H1 (cell line): ENCODE measurements around the gene ZRANB3. TPM values are rescaled to one million over a fixed set of nuclear protein-coding genes. Genes with fewer than 3 reads are reported as not detected.
"Not testable (repeated sequence)": the region's sequence is repeated elsewhere in the genome, so short reads cannot be mapped to it uniquely, and the experiment has no call there.

ENCODE experiments used
- CTCF ChIA-PET: fragments of 300-600 bp; sonication (Branson Sonifier 250); formaldehyde crosslinking; loops from one replicate; lab custom pipeline; 2021; ENCODE audit not compliant: partially characterized antibody; lab: Charles Lee
- POLR2A ChIA-PET: fragments of 300-600 bp; sonication (Branson Sonifier 250); formaldehyde crosslinking; loops from one replicate; lab custom pipeline; 2021; ENCODE audit warnings: inconsistent platforms; ENCODE audit not compliant: partially characterized antibody; lab: Charles Lee
- DNase-seq, 2 experiments: peaks; one replicate each; pipeline versions ENCODE4 v3.0.0 to v3.0.0-alpha.2; 2010 to 2022; ENCODE audit warnings: low spot score in 2 of 2, low read depth in 1 of 2, mixed read lengths in 1 of 2
- FAIRE-seq: peaks from 2 replicates; lab custom pipeline; 2011; peaks lifted over from hg19 to GRCh38; lab: Jason Lieb, UNC
- H2AFZ ChIP-seq: 2 replicates; pipeline ENCODE4 v1.8.1; 2012; ENCODE audit warnings: low read length, inconsistent platforms
- H2AK5ac ChIP-seq: 2 replicates; pipeline ENCODE4 v1.6.1; 2013; ENCODE audit warnings: low read depth, low read length
- H2BK120ac ChIP-seq: replicated peaks from 2 replicates; pipeline ENCODE3; 2013; ENCODE audit warnings: low read depth, low read length, inconsistent platforms
- H2BK12ac ChIP-seq: 2 replicates; pipeline ENCODE4 v1.6.1; 2013; ENCODE audit warnings: low read depth, low read length
- H2BK15ac ChIP-seq: 2 replicates; pipeline ENCODE4 v1.6.1; 2013; ENCODE audit warnings: low read length
- H2BK20ac ChIP-seq: 2 replicates; pipeline ENCODE4 v1.6.1; 2013; ENCODE audit warnings: low read length
- H2BK5ac ChIP-seq: 2 replicates; pipeline ENCODE4 v1.6.1; 2013; ENCODE audit warnings: low read depth, low read length
- H3K14ac ChIP-seq: 2 replicates; pipeline ENCODE4 v1.6.1; 2013; ENCODE audit warnings: inconsistent platforms; ENCODE audit not compliant: insufficient read length
- H3K18ac ChIP-seq: 2 replicates; pipeline ENCODE4 v1.6.1; 2013; ENCODE audit warnings: low read length; ENCODE audit errors: extremely low read depth
- H3K23ac ChIP-seq: 2 replicates; pipeline ENCODE4 v1.6.1; 2013; ENCODE audit warnings: inconsistent platforms; ENCODE audit not compliant: insufficient read length
- H3K23me2 ChIP-seq: 2 replicates; pipeline ENCODE4 v1.6.1; 2013; ENCODE audit warnings: low read depth, low read length
- H3K27ac ChIP-seq: 2 replicates; pipeline ENCODE4 v1.6.1; 2011; ENCODE audit warnings: low read depth, low read length, inconsistent platforms
- H3K27me3 ChIP-seq, 4 experiments: replicated peaks in 1 of 4; 1 replicate in 1 of 4; 2 replicates in 3 of 4; pipeline versions ENCODE4 v1.6.1 to v1.8.1; 2011 to 2013; ENCODE audit warnings: low read length in 3 of 4, mild to moderate bottlenecking in 3 of 4, inconsistent platforms in 2 of 4, mixed read lengths in 2 of 4, moderate library complexity in 1 of 4; ENCODE audit not compliant: control insufficient read depth in 3 of 4, insufficient read depth in 3 of 4; ENCODE audit errors: extremely low read depth in 1 of 4
- H3K36me3 ChIP-seq, 4 experiments: 2 replicates each; pipeline versions ENCODE4 v1.6.1 to v1.8.1; 2011 to 2013; ENCODE audit warnings: mild to moderate bottlenecking in 4 of 4, low read length in 3 of 4, moderate library complexity in 2 of 4, control low read depth in 1 of 4, inconsistent platforms in 1 of 4; ENCODE audit not compliant: insufficient read depth in 4 of 4, control insufficient read depth in 2 of 4
- H3K4ac ChIP-seq: replicated peaks from 2 replicates; pipeline ENCODE3; 2013; ENCODE audit warnings: low read length, low read depth, mixed read lengths, inconsistent platforms; ENCODE audit not compliant: insufficient read length
- H3K4me1 ChIP-seq, 4 experiments: replicated peaks in 1 of 4; 1 replicate in 1 of 4; 2 replicates in 3 of 4; pipeline versions ENCODE4 v1.6.1 to v1.8.1; 2011 to 2013; ENCODE audit warnings: low read length in 3 of 4, inconsistent platforms in 2 of 4, mixed read lengths in 1 of 4; ENCODE audit not compliant: insufficient read depth in 4 of 4, control insufficient read depth in 3 of 4
- H3K4me2 ChIP-seq, 2 experiments: 2 replicates each; pipeline versions ENCODE4 v1.6.1 to v1.8.1; 2011 to 2013; ENCODE audit warnings: low read depth in 2 of 2, low read length in 2 of 2, control low read depth in 1 of 2, inconsistent platforms in 1 of 2, mild to moderate bottlenecking in 1 of 2; ENCODE audit not compliant: insufficient read depth in 1 of 2
- H3K4me3 ChIP-seq, 4 experiments: fragments of 200-600, 300-600 bp in 1 of 4; sonication (generic), shearing (Covaris generic), sonication (Bioruptor Twin) in 1 of 4; 2 replicates each; pipeline versions ENCODE4 v1.5.1 to v1.8.1; 2011 to 2016; ENCODE audit warnings: low read length in 4 of 4, low read depth in 3 of 4, control low read depth in 2 of 4, inconsistent platforms in 2 of 4, mild to moderate bottlenecking in 2 of 4, mixed read lengths in 1 of 4, moderate library complexity in 1 of 4; ENCODE audit not compliant: insufficient read depth in 2 of 4; ENCODE audit errors: extremely low read depth in 1 of 4
- H3K56ac ChIP-seq: replicated peaks from 2 replicates; pipeline ENCODE3; 2013; ENCODE audit warnings: low read depth, mild to moderate bottlenecking, mixed read lengths, low read length, inconsistent platforms; ENCODE audit not compliant: insufficient read length
- H3K79me1 ChIP-seq: 2 replicates; pipeline ENCODE4 v1.6.1; 2013; ENCODE audit warnings: low read depth, low read length, control low read depth
- H3K79me2 ChIP-seq, 2 experiments: 2 replicates each; pipeline versions ENCODE4 v1.6.1 to v1.8.1; 2012 to 2013; ENCODE audit warnings: low read length in 2 of 2, mild to moderate bottlenecking in 2 of 2, inconsistent platforms in 1 of 2; ENCODE audit not compliant: insufficient read depth in 2 of 2, control insufficient read depth in 1 of 2
- H3K9ac ChIP-seq, 4 experiments: replicated peaks in 1 of 4; 1 replicate in 1 of 4; 2 replicates in 3 of 4; pipeline versions ENCODE4 v1.6.1 to v1.8.1; 2011 to 2013; ENCODE audit warnings: low read depth in 3 of 4, low read length in 3 of 4, control low read depth in 2 of 4, mild to moderate bottlenecking in 2 of 4, moderate library complexity in 2 of 4, inconsistent platforms in 1 of 4; ENCODE audit errors: extremely low read depth in 1 of 4
- H3K9me3 ChIP-seq, 2 experiments: 2 replicates each; pipeline versions ENCODE4 v1.6.1 to v1.8.1; 2012 to 2013; ENCODE audit warnings: mild to moderate bottlenecking in 2 of 2, moderate library complexity in 2 of 2, control low read depth in 1 of 2, inconsistent platforms in 1 of 2, low read depth in 1 of 2, low read length in 1 of 2, mixed read lengths in 1 of 2; ENCODE audit not compliant: insufficient read depth in 2 of 2
- H4K20me1 ChIP-seq, 2 experiments: replicated peaks in 1 of 2; 2 replicates each; pipeline versions ENCODE3 to v1.8.1; 2011 to 2013; ENCODE audit warnings: inconsistent platforms in 2 of 2, low read length in 2 of 2, mild to moderate bottlenecking in 1 of 2; ENCODE audit not compliant: insufficient read depth in 2 of 2, control insufficient read depth in 1 of 2
- H4K5ac ChIP-seq: 2 replicates; pipeline ENCODE4 v1.6.1; 2013; ENCODE audit warnings: low read length, low read depth, mixed read lengths, inconsistent platforms; ENCODE audit not compliant: insufficient read length
- H4K8ac ChIP-seq: 2 replicates; pipeline ENCODE4 v1.8.0; 2013; ENCODE audit warnings: mild to moderate bottlenecking, moderate library complexity, low read length, inconsistent platforms; ENCODE audit not compliant: insufficient read depth; ENCODE audit errors: extremely low read depth
- H4K91ac ChIP-seq: replicated peaks from 2 replicates; pipeline ENCODE3; 2013; ENCODE audit warnings: low read length, mixed read lengths, inconsistent platforms; ENCODE audit not compliant: insufficient read length
- BCL11A ChIP-seq, 2 experiments: IDR thresholded peaks; one replicate each; pipeline ENCODE4 v1.6.1; 2011; ENCODE audit warnings: low read depth in 2 of 2, low read length in 2 of 2, mild to moderate bottlenecking in 2 of 2
- BRCA1 ChIP-seq: IDR thresholded peaks from 2 replicates; pipeline ENCODE4 v1.6.1; 2012; ENCODE audit warnings: low read depth, low read length, improper control_type of control experiment
- CEBPB ChIP-seq: IDR thresholded peaks from 2 replicates; pipeline ENCODE4 v1.6.1; 2012; ENCODE audit warnings: low read depth, low read length
- JUN ChIP-seq: IDR thresholded peaks from 2 replicates; pipeline ENCODE4 v1.6.1; 2011; ENCODE audit warnings: low read depth, mild to moderate bottlenecking, improper control_type of control experiment, low read length
- NRF1 ChIP-seq: IDR thresholded peaks from 2 replicates; pipeline ENCODE4 v1.6.1; 2011; ENCODE audit warnings: mild to moderate bottlenecking, low read depth, low read length, improper control_type of control experiment
- SP2 ChIP-seq: IDR thresholded peaks from 2 replicates; pipeline ENCODE4 v1.6.1; 2012; ENCODE audit warnings: mild to moderate bottlenecking, low read length, inconsistent platforms
- WGBS, 2 experiments: shearing (Covaris generic) in 1 of 2; methylation state at CpG; one replicate each; pipeline versions ENCODE4 v1.1.6 to v1.1.7; 2013 to 2015; ENCODE audit warnings: low lambda C conversion rate in 2 of 2, mixed read lengths in 2 of 2, inconsistent platforms in 1 of 2, low coverage in 1 of 2, missing lambda C conversion rate in 1 of 2; ENCODE audit not compliant: insufficient replicate concordance in 2 of 2, insufficient coverage in 1 of 2, insufficient read length in 1 of 2; ENCODE audit errors: extremely low coverage in 1 of 2, missing lambda C conversion rate in 1 of 2; 5-methylcytosine and 5-hydroxymethylcytosine counted together
- polyA plus RNA-seq, 7 experiments: library from polyadenylated mRNA; depleted of rRNA in 3 of 7; stranded (reverse) in 5 of 7; unstranded in 2 of 7; fragments of >200 nt in 5 of 7; fragments of 200-250 nt in 2 of 7; gene quantifications; 1 replicate in 5 of 7; 2 replicates in 1 of 7; 4 replicates in 1 of 7; pipeline versions ENCODE4 v1.2.1 to v1.2.3, GENCODE V29; 2011 to 2013; ENCODE audit warnings: missing spikeins in 2 of 7, mixed read lengths in 2 of 7
- total RNA-seq: library from RNA; stranded (reverse); fragmentation: NEBNext Ultra II Directional; extraction: Animal tissue kit (Norgen Biotek cat#: 25700); gene quantifications from 2 replicates; pipeline ENCODE4 v1.2.1, GENCODE V29; 2021

The ZRANB3 gene
- total and polyA plus RNA-seq, 2 of the 8 experiments (the other 6 are each of a cell fraction or from before 2014, with no cell fraction given) = 4.5 to 19.3 TPM

DNA sequence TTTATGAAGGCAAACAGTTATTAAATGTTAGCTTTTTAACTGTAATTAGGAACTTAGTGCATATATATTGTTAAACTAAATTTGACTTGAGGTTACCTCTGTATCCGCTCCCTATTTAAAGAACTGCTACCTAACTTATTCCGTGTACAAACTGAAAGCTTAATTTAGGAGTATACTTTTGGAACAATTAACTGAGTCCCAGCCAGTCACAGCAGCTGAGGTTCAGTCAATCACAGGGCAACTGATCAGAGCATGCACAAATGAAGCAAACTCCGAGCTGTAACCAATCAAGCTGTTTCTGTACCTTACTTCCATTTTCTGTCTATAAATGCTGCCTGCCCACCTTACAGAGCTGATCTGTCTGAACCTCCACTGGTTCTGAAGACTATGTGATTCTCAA, 417.7 kb downstream of the ZRANB3 start (continued):
- TF ChIP-seq BRCA1 (no peak), BCL11A (IDR thresholded peaks at IDR 0.05; ENCODE audit: low read depth in 2 of 2, low read length in 2 of 2) (no peak), CEBPB (no peak), SP2 (no peak), JUN (no peak), NRF1 (no peak)
- TF ChIP-seq, all 59 proteins: peak for 0

DNA sequence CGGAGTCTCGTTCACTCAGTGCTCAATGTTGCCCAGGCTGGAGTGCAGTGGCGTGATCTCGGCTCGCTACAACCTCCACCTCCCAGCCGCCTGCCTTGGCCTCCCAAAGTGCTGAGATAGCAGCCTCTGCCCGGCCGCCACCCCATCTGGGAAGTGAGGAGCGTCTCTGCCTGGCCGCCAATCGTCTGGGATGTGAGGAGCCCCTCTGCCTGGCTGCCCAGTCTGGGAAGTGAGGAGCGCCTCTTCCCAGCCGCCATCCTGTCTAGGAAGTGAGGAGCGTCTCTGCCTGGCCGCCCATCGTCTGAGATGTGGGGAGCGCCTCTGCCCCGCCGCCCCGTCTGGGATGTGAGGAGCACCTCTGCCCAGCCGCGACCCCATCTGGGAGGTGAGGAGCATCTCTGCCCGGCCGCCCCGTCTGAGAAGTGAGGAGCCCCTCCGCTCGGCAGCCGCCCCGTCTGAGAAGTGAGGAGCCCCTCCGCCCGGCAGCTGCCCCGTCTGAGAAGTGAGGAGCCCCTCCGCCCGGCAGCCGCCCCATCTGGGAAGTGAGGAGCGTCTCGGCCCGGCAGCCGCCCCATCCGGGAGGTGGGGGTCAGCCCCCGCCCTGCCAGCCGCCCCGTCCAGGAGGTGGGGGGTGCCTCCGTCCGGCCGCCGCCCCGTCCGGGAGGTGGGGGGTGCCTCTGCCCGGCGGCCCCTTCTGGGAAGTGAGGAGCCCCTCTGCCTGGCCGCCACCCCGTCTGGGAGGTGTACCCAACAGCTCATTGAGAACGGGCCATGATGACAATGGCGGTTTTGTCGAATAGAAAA, 425.3 kb downstream of the ZRANB3 start:
- Histone ChIP-seq H3K36me3 (peaks cover 0 to 20% (median 3%) of the 10 kb centered on the region in 4 experiments; a peak in 4 of 8 replicates), H3K9me3 (peaks cover 8 to 17% of the 10 kb centered on the region in 2 experiments; a peak in 3 of 4 replicates)
- H4K5ac ChIP-seq, H3K18ac ChIP-seq, H3K14ac ChIP-seq, DNase-seq, FAIRE-seq, H3K27ac ChIP-seq, H3K79me2 ChIP-seq, H4K20me1 ChIP-seq, H3K4me2 ChIP-seq, H3K23me2 ChIP-seq, CTCF ChIA-PET, H2AK5ac ChIP-seq, H3K79me1 ChIP-seq, H2BK15ac ChIP-seq, H3K9ac ChIP-seq, H3K4me3 ChIP-seq, H3K23ac ChIP-seq, H2BK5ac ChIP-seq, H2AFZ ChIP-seq, H2BK12ac ChIP-seq, H3K56ac ChIP-seq, H4K8ac ChIP-seq, H4K91ac ChIP-seq, POLR2A ChIA-PET, H3K4me1 ChIP-seq, H2BK20ac ChIP-seq, H2BK120ac ChIP-seq, H3K4ac ChIP-seq, H3K27me3 ChIP-seq: not testable (repeated sequence)
- 100% methylated on average over 3 of the region's 56 CpGs; no CpG with 5 or more reads in 1 of the 2 experiments for WGBS, 2 experiments
